ENCODE results near the gene USH2A.

DNA sequence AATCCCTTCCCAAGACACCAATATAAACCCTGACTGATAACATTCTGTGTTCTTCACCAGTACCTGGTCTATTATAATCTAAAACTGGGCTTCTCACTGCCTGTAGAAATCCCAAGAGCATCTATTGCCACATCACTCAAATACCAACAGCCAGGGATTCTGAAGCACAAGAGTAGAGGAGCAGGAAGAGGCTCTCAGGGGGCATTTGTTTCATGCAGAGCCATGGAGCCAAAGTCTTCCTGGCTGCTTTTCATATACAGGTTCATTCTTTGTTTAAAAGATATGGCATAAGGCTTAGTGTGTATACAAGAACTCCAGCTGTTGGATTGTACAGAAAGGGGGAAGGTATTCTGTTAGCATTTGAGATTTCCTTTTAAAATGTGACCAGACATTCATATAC is 38.2 kb upstream of the USH2A start:
- TF ChIP-seq, protein P1, sequence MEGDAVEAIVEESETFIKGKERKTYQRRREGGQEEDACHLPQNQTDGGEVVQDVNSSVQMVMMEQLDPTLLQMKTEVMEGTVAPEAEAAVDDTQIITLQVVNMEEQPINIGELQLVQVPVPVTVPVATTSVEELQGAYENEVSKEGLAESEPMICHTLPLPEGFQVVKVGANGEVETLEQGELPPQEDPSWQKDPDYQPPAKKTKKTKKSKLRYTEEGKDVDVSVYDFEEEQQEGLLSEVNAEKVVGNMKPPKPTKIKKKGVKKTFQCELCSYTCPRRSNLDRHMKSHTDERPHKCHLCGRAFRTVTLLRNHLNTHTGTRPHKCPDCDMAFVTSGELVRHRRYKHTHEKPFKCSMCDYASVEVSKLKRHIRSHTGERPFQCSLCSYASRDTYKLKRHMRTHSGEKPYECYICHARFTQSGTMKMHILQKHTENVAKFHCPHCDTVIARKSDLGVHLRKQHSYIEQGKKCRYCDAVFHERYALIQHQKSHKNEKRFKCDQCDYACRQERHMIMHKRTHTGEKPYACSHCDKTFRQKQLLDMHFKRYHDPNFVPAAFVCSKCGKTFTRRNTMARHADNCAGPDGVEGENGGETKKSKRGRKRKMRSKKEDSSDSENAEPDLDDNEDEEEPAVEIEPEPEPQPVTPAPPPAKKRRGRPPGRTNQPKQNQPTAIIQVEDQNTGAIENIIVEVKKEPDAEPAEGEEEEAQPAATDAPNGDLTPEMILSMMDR (IDR thresholded peaks at IDR 0.05), result no peak
- TF ChIP-seq POLR2A (IDR thresholded peaks at IDR 0.05), result no peak

All from lower leg skin (tissue), 3 donors.